Measurements from ENCODE around the gene ASPSCR1. TPM values are rescaled to one million over a fixed set of nuclear protein-coding genes. Genes with fewer than 3 reads are reported as not detected.

The ASPSCR1 gene
- total and polyA plus RNA-seq, 2 of the 13 experiments (the other 11 are each of a cell fraction or from before 2014, with no cell fraction given): 274 to 314 TPM

GRCh38 chr17:81956607-81957589, 20.5 kb upstream of the ASPSCR1 start (continued):
- no peak for TF ChIP-seq E2F5 (CRISPR knock-in tag; conservative IDR thresholded peaks at IDR 0.05)
- TF ChIP-seq ZBTB10 (CRISPR knock-in tag; IDR thresholded peaks at IDR 0.05; ENCODE audit: borderline replicate concordance): no peak
- TF ChIP-seq SRSF1 (optimal IDR thresholded peaks at IDR 0.05; ENCODE audit: low read depth, low read length): peak; percentile 55
- TF ChIP-seq ZNF281 (CRISPR knock-in tag; IDR thresholded peaks at IDR 0.05; ENCODE audit: borderline replicate concordance): peak; percentile 24; the same call in 1 of the 2 replicates
- no peak for TF ChIP-seq ZSCAN5A (CRISPR knock-in tag; IDR thresholded peaks at IDR 0.05; ENCODE audit: borderline replicate concordance)
- TF ChIP-seq ZNF326 (CRISPR knock-in tag; IDR thresholded peaks at IDR 0.05; ENCODE audit: borderline replicate concordance): peak; percentile 41; the same call in 1 of the 2 replicates
- TF ChIP-seq BCL3 (CRISPR knock-in tag; IDR thresholded peaks at IDR 0.05): 0 out of 2 replicates have a peak, but pooled peaks have one; percentile 26
- TF ChIP-seq RBM39 (IDR thresholded peaks at IDR 0.05; ENCODE audit: low read depth, low read length, poor library complexity, severe bottlenecking): peak; percentile 25
- peak; percentile 17; the same call in 1 of the 2 replicates for TF ChIP-seq GABPB1 (CRISPR knock-in tag; IDR thresholded peaks at IDR 0.05)
